Keratinocyte (primary cell): Measurements from ENCODE around the gene NDUFA12. TPM values are rescaled to one million over a fixed set of nuclear protein-coding genes. Genes with fewer than 3 reads are reported as not detected.

Source experiments
- DNase-seq: peaks from one replicate; pipeline ENCODE4 v3.0.0-alpha.2; 2011; ENCODE audit warnings: low read depth, missing footprints, low spot score
- FAIRE-seq: peaks from 2 replicates; lab custom pipeline; 2011; peaks lifted over from hg19 to GRCh38; lab: Jason Lieb, UNC
- H2AFZ ChIP-seq: 2 replicates; pipeline ENCODE4 v1.6.0; 2012; ENCODE audit warnings: low read length, control low read depth, inconsistent platforms; ENCODE audit not compliant: control insufficient read depth
- H3K27ac ChIP-seq: 2 replicates; pipeline ENCODE4 v1.5.1; 2011; ENCODE audit warnings: low read length; ENCODE audit not compliant: control insufficient read depth, insufficient read depth
- H3K27me3 ChIP-seq: 3 replicates; pipeline ENCODE4 v1.6.0; 2011; ENCODE audit warnings: low read length; ENCODE audit not compliant: control insufficient read depth, insufficient read depth; ENCODE audit errors: extremely low read depth
- H3K36me3 ChIP-seq, 2 experiments: 2 replicates in 1 of 2; 3 replicates in 1 of 2; pipeline ENCODE4 v1.5.1; 2011; ENCODE audit warnings: low read length in 2 of 2, mild to moderate bottlenecking in 1 of 2; ENCODE audit not compliant: control insufficient read depth in 2 of 2, insufficient read depth in 2 of 2; ENCODE audit errors: extremely low read depth in 1 of 2
- H3K4me1 ChIP-seq: 3 replicates; pipeline ENCODE4 v1.5.1; 2011; ENCODE audit warnings: low read length; ENCODE audit not compliant: control insufficient read depth, insufficient read depth; ENCODE audit errors: extremely low read depth
- H3K4me2 ChIP-seq: 3 replicates; pipeline ENCODE4 v1.6.0; 2011; ENCODE audit warnings: low read depth, low read length; ENCODE audit not compliant: control insufficient read depth, insufficient read depth; ENCODE audit errors: extremely low read depth
- H3K4me3 ChIP-seq, 3 experiments: fragments of 200-600 bp in 1 of 3; sonication (generic) in 1 of 3; 2 replicates in 2 of 3; 3 replicates in 1 of 3; pipeline ENCODE4 v1.5.1; 2011 to 2016; ENCODE audit warnings: low read length in 3 of 3, mild to moderate bottlenecking in 3 of 3, control low read depth in 2 of 3, inconsistent platforms in 1 of 3, low read depth in 1 of 3, mixed read lengths in 1 of 3, mixed run types in 1 of 3, moderate library complexity in 1 of 3; ENCODE audit not compliant: control insufficient read depth in 2 of 3, insufficient read depth in 2 of 3; ENCODE audit errors: extremely low read depth in 1 of 3
- H3K79me2 ChIP-seq: 2 replicates; pipeline ENCODE4 v1.6.0; 2012; ENCODE audit warnings: low read length; ENCODE audit not compliant: control insufficient read depth, insufficient read depth
- H3K9ac ChIP-seq: 3 replicates; pipeline ENCODE4 v1.6.0; 2011; ENCODE audit warnings: low read length; ENCODE audit not compliant: control insufficient read depth, insufficient read depth; ENCODE audit errors: extremely low read depth
- H3K9me1 ChIP-seq: 3 replicates; pipeline ENCODE4 v1.6.0; 2011; ENCODE audit warnings: low read length; ENCODE audit not compliant: control insufficient read depth, insufficient read depth; ENCODE audit errors: extremely low read depth
- H3K9me3 ChIP-seq: 2 replicates; pipeline ENCODE4 v1.5.1; 2012; ENCODE audit warnings: low read depth, low read length; ENCODE audit not compliant: control insufficient read depth
- H4K20me1 ChIP-seq: 3 replicates; pipeline ENCODE4 v1.6.0; 2011; ENCODE audit warnings: low read length; ENCODE audit not compliant: control insufficient read depth, insufficient read depth; ENCODE audit errors: extremely low read depth
- CTCF ChIP-seq, 3 experiments: IDR thresholded peaks in 1 of 3; conservative IDR thresholded peaks in 1 of 3; optimal IDR thresholded peaks in 1 of 3; 2 replicates in 2 of 3; 3 replicates in 1 of 3; pipeline versions ENCODE3 to v1.5.1; 2011; ENCODE audit warnings: low read length in 3 of 3, mild to moderate bottlenecking in 3 of 3, moderate library complexity in 2 of 3, control low read depth in 1 of 3, inconsistent platforms in 1 of 3; ENCODE audit not compliant: insufficient read depth in 2 of 3; ENCODE audit errors: extremely low read depth in 1 of 3
- EZH2 ChIP-seq: IDR thresholded peaks from one replicate; pipeline ENCODE4 v1.6.1; 2012; ENCODE audit warnings: inconsistent platforms, mild to moderate bottlenecking, low read length, moderate library complexity
- dilution Hi-C: fragments of 300-500 bp; cut with MboI; formaldehyde crosslinking; loops from one replicate; pipeline ENCODE4 v1.7.0; 2020; ENCODE audit warnings: low sequenced_read_pairs; ENCODE audit not compliant: extremely low pct_ligation_motif_present
- polyA minus RNA-seq, 3 experiments: library from RNA; depleted of rRNA, polyadenylated mRNA; stranded (reverse); fragments of >200 nt; gene quantifications; 1 replicate in 1 of 3; 2 replicates in 1 of 3; 3 replicates in 1 of 3; pipeline ENCODE4 v1.2.3, GENCODE V29; 2011
- polyA plus RNA-seq, 5 experiments: library from polyadenylated mRNA; depleted of rRNA in 3 of 5; stranded (reverse) in 3 of 5; stranded (forward) in 1 of 5; unstranded in 1 of 5; fragments of >200 nt; gene quantifications; 1 replicate in 1 of 5; 2 replicates in 3 of 5; 3 replicates in 1 of 5; pipeline versions ENCODE4 v1.2.1 to v1.2.3, GENCODE V29; 2011 to 2012; ENCODE audit warnings: missing spikeins in 2 of 5, low read depth in 1 of 5, low replicate concordance in 1 of 5

NDUFA12 gene
- 151 to 215 TPM (median 152 TPM) in 3 replicates for polyA plus RNA-seq
- polyA plus RNA-seq (2011; ENCODE audit: low read depth) = 140 TPM
- 160 and 281 TPM in 2 replicates for polyA plus RNA-seq (2011; cell fraction: cytosol; rRNA removed)
- polyA plus RNA-seq (2011; cell fraction: nucleus; rRNA removed) = 89.2 and 116 TPM in 2 replicates
- 166 and 187 TPM in 2 replicates for polyA plus RNA-seq (2012; ENCODE audit: low replicate concordance)
- 17.7 to 79.7 TPM (median 45.5 TPM) in 3 replicates for polyA minus RNA-seq
- 81.7 TPM for polyA minus RNA-seq (2011; cell fraction: cytosol; rRNA and poly(A)+ RNA removed)
- polyA minus RNA-seq (2011; cell fraction: nucleus; rRNA and poly(A)+ RNA removed) = 17.0 and 24.4 TPM in 2 replicates

- Histone ChIP-seq H3K27ac (peak within 1 kb of the TSS; percentile 95), H3K79me2 (peaks cover 31% of the 10 kb centered on the region), H3K27me3 (no peaks in the 10 kb centered on the region), H3K4me1 (no peaks in the 10 kb centered on the region), H4K20me1 (no peaks in the 10 kb centered on the region), H3K4me3 (peak within 1 kb of the TSS; percentile 74 to 94 (median 79)), H3K4me2 (peak within 1 kb of the TSS; percentile 87), H3K36me3 (peaks cover 0 to 2% of the 10 kb centered on the region in 2 experiments), H3K9me3 (no peaks in the 10 kb centered on the region), H2AFZ (peak within 1 kb of the TSS; percentile 87), H3K9ac (peak within 1 kb of the TSS; percentile 96), H3K9me1 (no peaks in the 10 kb centered on the region)
- dilution Hi-C loops = no loop called here
- TF ChIP-seq EZH2 = no peak
- TF ChIP-seq CTCF (optimal IDR thresholded peaks at IDR 0.05 in 1 of 3, IDR thresholded peaks at IDR 0.05 in 1 of 3, conservative IDR thresholded peaks at IDR 0.05 in 1 of 3; ENCODE audit: extremely low read depth in 1 of 3, insufficient read depth in 2 of 3, low read length in 3 of 3) = no peak
- FAIRE-seq = peak; percentile 79
- peak; percentile 83 for DNase-seq
Observed at GRCh38 chr12:95003213-95003920, at the start of gene NDUFA12. Gene NDUFA12 (minus strand): TSS chr12:95003697. CDS start chr12:95003680, 17 bp downstream.

DNA sequence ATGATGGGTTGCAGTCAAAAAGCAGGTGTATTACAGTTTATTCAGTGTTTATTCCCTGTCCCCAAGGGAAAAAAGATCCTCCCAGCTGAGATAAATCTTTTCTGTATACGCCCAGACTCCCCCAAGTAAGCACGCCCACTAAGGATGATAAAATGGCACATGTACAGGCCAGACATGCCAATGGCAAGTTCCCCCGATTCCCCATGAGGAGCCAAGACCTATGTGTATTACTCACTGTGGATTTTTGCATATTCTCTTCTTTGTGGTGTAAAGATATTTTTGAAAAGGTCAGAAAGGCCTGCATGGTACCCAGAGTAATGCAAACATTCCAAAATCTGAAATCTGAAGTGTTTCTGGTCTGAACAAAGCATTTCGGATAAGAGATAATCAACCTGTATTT, 47.7 kb upstream of the NDUFA12 start:
- DNase-seq = no peak
- FAIRE-seq = no peak
- Histone ChIP-seq H3K9me1 (no peaks in the 10 kb centered on the region), H3K9ac (no peak overlapping the region), H3K79me2 (no peaks in the 10 kb centered on the region), H3K4me1 (no peaks in the 10 kb centered on the region), H3K4me2 (no peak overlapping the region), H3K36me3 (peaks cover 6 to 7% of the 10 kb centered on the region in 2 experiments), H3K27ac (no peak overlapping the region), H2AFZ (no peak overlapping the region), H3K27me3 (no peaks in the 10 kb centered on the region), H3K4me3 (no peak overlapping the region), H3K9me3 (no peaks in the 10 kb centered on the region), H4K20me1 (no peaks in the 10 kb centered on the region)
- dilution Hi-C loops = no loop called here
- TF ChIP-seq CTCF (optimal IDR thresholded peaks at IDR 0.05 in 1 of 3, IDR thresholded peaks at IDR 0.05 in 1 of 3, conservative IDR thresholded peaks at IDR 0.05 in 1 of 3; ENCODE audit: extremely low read depth in 1 of 3, insufficient read depth in 2 of 3, low read length in 3 of 3) (no peak), EZH2 (no peak)
